Panc1 (cell line): Measurements from ENCODE around the gene CAMK2B.

ENCODE experiments used
- CTCF ChIP-seq: fragments of 450-650 bp; IDR thresholded peaks from 2 replicates; pipeline ENCODE4 v1.5.1; 2017; ENCODE audit warnings: mild to moderate bottlenecking
- POLR2AphosphoS5 ChIP-seq: IDR thresholded peaks from 2 replicates; pipeline ENCODE4 v1.6.1; 2012; ENCODE audit warnings: mild to moderate bottlenecking, low read depth, low read length, moderate library complexity
- REST ChIP-seq, 2 experiments: IDR thresholded peaks; 2 replicates each; pipeline ENCODE4 v1.6.1; 2011 to 2012; ENCODE audit warnings: low read depth in 2 of 2, control low read depth in 1 of 2, low read length in 1 of 2, mild to moderate bottlenecking in 1 of 2, moderate library complexity in 1 of 2; ENCODE audit not compliant: insufficient read depth in 1 of 2
- SIN3A ChIP-seq: IDR thresholded peaks from 2 replicates; pipeline ENCODE4 v1.6.1; 2012; ENCODE audit warnings: low read depth, mild to moderate bottlenecking, low read length, moderate library complexity, borderline replicate concordance; ENCODE audit not compliant: insufficient read depth
- TCF7L2 ChIP-seq: IDR thresholded peaks from 2 replicates; pipeline ENCODE4 v1.6.1; 2011; ENCODE audit warnings: mild to moderate bottlenecking, low read depth, low read length, inconsistent platforms

- TF ChIP-seq CTCF, result no peak
- no peak for TF ChIP-seq TCF7L2
- TF ChIP-seq POLR2AphosphoS5, result no peak
- no peak for TF ChIP-seq REST (IDR thresholded peaks at IDR 0.05; ENCODE audit: insufficient read depth in 1 of 2, low read depth in 2 of 2, low read length in 1 of 2)
- no peak for TF ChIP-seq SIN3A
Observed at GRCh38 chr7:44285561-44285960, 39.8 kb downstream of the CAMK2B start.
